SU-DHL-6 (cell line): ENCODE results near the gene DDX54.

ENCODE experiments used
- CTCF ChIP-seq: fragments of 200-600 bp; sonication (generic); IDR thresholded peaks from one replicate; pipeline ENCODE4 v1.5.1; 2017; ENCODE audit warnings: antibody characterized with exemption, mild to moderate bottlenecking, low read length, moderate library complexity; ENCODE audit not compliant: insufficient read depth, poor library complexity, severe bottlenecking
- EZH2phosphoT487 ChIP-seq: fragments of 200-600 bp; sonication (generic), shearing (Covaris generic); conservative IDR thresholded peaks from 2 replicates; pipeline ENCODE4 v1.6.1; 2018; ENCODE audit warnings: mild to moderate bottlenecking, antibody characterized with exemption, low read length, moderate library complexity, mixed read lengths

GRCh38 chr12:113158439-113159203 is 26.7 kb downstream of the DDX54 start:
- TF ChIP-seq CTCF (no peak), EZH2phosphoT487 (no peak)
